ENCODE measurements around the gene AGAP3.

AGAP3 gene

GRCh38 chr7:151129117-151129959, 43.1 kb downstream of the AGAP3 start:
- no peak overlapping the region for H3K4me3 ChIP-seq (ENCODE audit: low read depth, low read length)
- no peak for TF ChIP-seq CTCF (IDR thresholded peaks at IDR 0.05; ENCODE audit: low read depth, low read length, missing control alignments)
- in situ Hi-C loops (cut with HindIII; ENCODE audit: low sequenced_read_pairs): no loop called here
- DNase-seq (ENCODE audit: low read depth): no peak

- H3K4me3 ChIP-seq (ENCODE audit: low read depth, low read length): no peak overlapping the region
- no peak for TF ChIP-seq CTCF (IDR thresholded peaks at IDR 0.05; ENCODE audit: low read depth, low read length, missing control alignments)
- DNase-seq (ENCODE audit: low read depth): no peak
- in situ Hi-C loops (cut with HindIII; ENCODE audit: low sequenced_read_pairs): no loop called here
Observed at GRCh38 chr7:151129960-151130591, 43.8 kb downstream of the AGAP3 start.

GRCh38 chr7:151130741-151131157, 44.5 kb downstream of the AGAP3 start:
- no peak for DNase-seq (ENCODE audit: low read depth)
- TF ChIP-seq CTCF (IDR thresholded peaks at IDR 0.05; ENCODE audit: low read depth, low read length, missing control alignments): no peak
- in situ Hi-C loops (cut with HindIII; ENCODE audit: low sequenced_read_pairs): no loop called here
- H3K4me3 ChIP-seq (ENCODE audit: low read depth, low read length): no peak overlapping the region

- no peak overlapping the region for H3K4me3 ChIP-seq (ENCODE audit: low read depth, low read length)
- in situ Hi-C loops (cut with HindIII; ENCODE audit: low sequenced_read_pairs): no loop called here
- no peak for TF ChIP-seq CTCF (IDR thresholded peaks at IDR 0.05; ENCODE audit: low read depth, low read length, missing control alignments)
- DNase-seq (ENCODE audit: low read depth): no peak
Observed at GRCh38 chr7:151131224-151131591, 44.9 kb downstream of the AGAP3 start.

- H3K4me3 ChIP-seq (ENCODE audit: low read depth, low read length): no peak overlapping the region
- DNase-seq (ENCODE audit: low read depth): no peak
- TF ChIP-seq CTCF (IDR thresholded peaks at IDR 0.05; ENCODE audit: low read depth, low read length, missing control alignments): no peak
- in situ Hi-C loops (cut with HindIII; ENCODE audit: low sequenced_read_pairs): no loop called here
Observed at GRCh38 chr7:151131592-151132293, 45.5 kb downstream of the AGAP3 start.

GRCh38 chr7:151132461-151133205, 46.4 kb downstream of the AGAP3 start:
- H3K4me3 ChIP-seq (ENCODE audit: low read depth, low read length): no peak overlapping the region
- in situ Hi-C loops (cut with HindIII; ENCODE audit: low sequenced_read_pairs): no loop called here
- no peak for TF ChIP-seq CTCF (IDR thresholded peaks at IDR 0.05; ENCODE audit: low read depth, low read length, missing control alignments)
- no peak for DNase-seq (ENCODE audit: low read depth)
